HG03045 (cell line): ENCODE data around the gene EEIG2.
"Not testable (repeated sequence)": the region's sequence is repeated elsewhere in the genome, so short reads cannot be mapped to it uniquely, and the experiment has no call there.

Source experiments
- ATAC-seq: cut with Tn5 transposase; IDR thresholded peaks from one replicate; pipeline ENCODE4 v1.9.1; 2021; ENCODE audit warnings: mild to moderate bottlenecking, moderate library complexity; ENCODE audit not compliant: unreplicated experiment

The EEIG2 gene

GRCh38 chr1:108541861-108542260 lies 18.0 kb upstream of the EEIG2 start:
- ATAC-seq, result no peak

DNA sequence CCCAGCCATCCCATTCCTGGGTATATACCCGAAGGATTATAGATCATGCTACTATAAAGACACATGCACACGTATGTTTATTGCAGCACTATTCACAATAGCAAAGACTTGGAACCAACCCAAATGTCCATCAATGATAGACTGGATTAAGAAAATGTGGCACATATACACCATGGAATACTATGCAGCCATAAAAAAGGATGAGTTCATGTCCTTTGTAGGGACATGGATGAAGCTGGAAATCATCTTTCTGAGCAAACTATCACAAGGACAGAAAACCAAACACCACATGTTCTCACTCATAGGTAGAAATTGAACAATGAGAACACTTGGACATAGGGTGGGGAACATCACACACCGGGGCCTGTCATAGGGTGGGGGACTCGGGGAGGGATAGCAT lies 12.4 kb upstream of the EEIG2 start:
- not testable (repeated sequence) for ATAC-seq

DNA sequence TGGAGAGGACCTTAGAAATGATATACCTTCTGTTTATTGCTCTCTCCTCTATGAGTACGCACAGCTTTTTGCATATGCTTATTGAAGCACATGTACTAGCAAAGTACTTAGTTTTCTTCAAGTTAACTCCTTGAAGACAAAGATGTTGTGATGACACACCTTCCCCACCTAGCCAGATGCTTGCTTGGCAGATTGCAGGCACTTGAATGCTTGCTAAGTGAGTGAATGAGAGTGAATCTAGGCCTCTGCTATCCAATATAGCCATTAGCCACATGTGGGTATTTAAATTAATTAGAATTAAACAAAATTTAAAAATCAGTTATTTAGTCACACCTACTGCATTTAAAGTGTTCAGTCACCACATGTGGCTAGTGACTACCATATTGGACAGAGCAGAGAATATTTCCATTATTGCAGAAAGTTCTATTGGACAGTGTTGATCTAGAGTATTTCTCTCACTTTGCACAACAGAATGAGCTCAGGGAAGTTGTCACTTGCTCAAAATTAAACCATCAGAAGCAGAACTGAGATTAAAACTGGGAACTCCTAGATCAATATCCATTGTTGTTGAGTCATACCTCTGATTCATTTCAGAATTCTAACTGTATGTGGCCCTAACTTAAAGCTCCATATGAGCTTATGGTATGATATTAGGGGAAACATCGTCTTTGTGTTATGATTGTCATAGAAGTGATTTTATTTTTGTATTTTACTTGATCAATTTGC lies 8.6 kb upstream of the EEIG2 start:
- peak; percentile 92 for ATAC-seq

- ATAC-seq, result no peak
These were observed 6.0 kb upstream of the EEIG2 start for GRCh38 chr1:108553905-108554304.

DNA sequence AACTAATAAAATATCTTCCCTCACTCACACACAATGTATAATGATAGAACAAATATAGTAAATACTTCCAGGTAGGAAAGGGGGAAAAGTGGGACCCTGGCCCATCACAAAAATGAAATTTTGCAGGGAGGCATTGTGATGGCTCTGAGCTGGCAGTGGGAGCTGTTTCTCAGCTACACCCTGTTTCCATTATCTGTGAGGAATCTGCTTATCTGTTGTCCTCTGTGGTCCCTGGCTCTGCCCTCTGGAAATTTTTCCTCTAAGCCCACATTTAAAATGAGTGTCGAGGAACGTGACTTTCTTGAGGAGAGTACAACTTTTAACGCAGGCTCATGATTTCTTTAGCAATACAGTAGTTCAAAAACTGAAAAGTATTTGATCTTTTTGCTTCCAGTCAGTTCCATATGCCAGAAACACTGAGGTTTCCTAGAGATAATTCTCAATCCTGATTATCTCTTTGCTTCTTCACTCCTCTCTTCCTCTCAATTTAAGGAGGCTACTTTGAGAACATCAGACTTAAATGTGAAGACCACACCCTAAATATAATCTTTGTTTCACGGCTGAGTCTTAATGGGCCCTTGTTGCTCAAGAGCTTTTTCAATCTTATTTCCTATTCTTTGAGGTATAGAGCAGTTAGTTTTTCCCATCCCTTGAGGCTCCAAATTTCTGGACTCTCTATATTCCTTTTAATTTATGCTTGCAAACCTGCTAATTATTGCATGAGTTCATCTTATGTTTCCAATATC lies 5.0 kb upstream of the EEIG2 start:
- ATAC-seq, result no peak

DNA sequence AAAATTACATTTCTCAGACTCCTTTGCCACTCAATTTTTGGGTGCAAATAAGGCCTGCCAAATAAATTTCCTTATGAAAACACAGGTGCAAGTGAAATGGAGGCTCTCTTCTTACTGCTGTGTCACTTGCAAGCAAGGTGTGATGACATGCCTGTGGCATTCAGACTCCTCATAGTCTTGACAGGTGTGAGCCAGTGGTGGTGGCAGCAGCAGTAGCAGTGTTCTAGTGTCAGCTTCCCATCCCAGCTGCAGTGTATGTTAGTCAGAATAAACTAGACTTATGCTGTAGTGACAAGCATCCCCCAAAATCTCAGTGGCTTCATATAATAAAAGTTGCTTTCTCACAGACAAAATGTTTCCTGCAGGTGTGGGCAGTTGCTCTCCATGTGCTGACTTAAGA lies 3.8 kb upstream of the EEIG2 start:
- ATAC-seq, result no peak

DNA sequence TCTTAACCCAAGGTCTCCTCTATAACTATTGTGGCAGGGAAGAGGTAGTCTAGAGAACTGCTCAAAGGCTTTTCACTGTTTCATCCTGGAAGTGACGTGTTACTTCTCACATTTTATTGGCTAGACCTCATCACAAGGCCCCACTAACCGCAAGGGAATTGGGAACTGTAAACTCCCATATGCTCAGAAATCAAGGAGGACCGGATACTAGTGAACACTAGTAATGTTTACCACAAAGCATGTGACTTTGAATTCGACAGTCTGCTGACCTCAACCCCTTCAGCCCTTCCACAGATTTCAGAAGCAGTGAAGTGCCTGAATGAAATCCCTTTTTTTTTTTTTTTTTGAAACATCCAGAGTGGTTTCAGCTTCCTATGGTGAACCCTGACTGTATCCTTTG lies 3.4 kb upstream of the EEIG2 start:
- ATAC-seq, result no peak

DNA sequence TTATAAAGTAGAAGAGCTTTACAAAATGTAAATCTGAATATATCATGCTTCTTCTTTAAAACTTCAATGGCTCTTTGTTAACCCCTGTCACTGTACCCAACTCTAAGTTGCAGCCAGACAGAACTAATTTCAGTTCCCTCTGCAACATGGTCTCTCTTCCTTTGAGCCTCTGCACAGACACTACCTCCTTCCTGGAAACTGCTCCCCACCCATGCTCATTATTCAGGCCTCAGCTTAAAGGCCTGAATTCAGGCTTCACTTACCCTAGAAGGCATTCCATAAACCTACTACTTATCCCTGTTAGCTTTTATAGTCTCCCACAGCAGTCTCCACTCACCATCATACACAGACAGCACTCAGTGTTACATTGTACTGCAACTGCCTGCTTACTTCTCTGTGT lies 2.6 kb upstream of the EEIG2 start:
- peak; percentile 18 for ATAC-seq

GRCh38 chr1:108560189-108560873 lies 431 bp downstream of the EEIG2 start:
- ATAC-seq, result peak; percentile 40

- peak; percentile 25 for ATAC-seq
These were observed 1.1 kb downstream of the EEIG2 start for GRCh38 chr1:108560874-108561459.

GRCh38 chr1:108561689-108562326 lies 1.9 kb downstream of the EEIG2 start:
- peak; percentile 37 for ATAC-seq

DNA sequence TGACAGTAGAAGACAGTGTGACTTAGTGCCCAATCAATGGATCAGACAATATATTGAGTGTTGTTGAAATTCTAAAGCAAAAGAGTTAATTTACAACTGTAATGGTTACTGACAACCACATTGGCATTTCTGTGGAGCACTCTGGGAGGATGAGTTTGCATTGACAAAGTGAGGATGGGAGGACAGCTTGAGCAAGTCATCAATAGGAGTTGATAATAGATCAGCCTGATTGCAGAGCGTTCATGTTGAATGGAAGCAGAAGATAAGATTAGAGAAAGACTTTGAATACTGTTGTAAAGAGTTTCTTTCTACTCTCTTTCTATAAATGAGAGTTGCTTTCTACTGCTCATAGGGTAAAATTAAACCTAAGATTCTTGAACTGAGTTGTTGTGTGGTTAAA lies 3.9 kb downstream of the EEIG2 start:
- ATAC-seq, result no peak

GRCh38 chr1:108565081-108565480 lies 5.2 kb downstream of the EEIG2 start:
- ATAC-seq, result no peak

DNA sequence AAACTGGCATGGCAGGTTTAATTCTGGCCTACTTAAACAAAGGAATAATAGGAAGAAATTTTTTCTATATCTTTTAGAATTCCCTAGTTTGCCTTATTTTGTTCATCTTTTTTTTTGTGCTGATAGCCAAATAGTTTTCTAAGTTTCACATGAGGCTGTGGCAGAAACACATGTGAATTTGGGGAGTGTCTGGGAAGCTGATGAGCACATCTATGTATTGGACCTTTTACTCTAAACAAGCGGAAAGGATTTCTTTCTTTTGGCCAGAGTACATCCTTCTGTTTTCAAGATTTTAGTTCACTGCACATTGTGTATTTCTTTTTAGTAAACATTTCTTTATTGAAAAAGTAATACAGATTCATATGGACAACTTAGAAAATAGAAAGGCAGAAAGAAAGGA lies 5.6 kb downstream of the EEIG2 start:
- ATAC-seq, result no peak

DNA sequence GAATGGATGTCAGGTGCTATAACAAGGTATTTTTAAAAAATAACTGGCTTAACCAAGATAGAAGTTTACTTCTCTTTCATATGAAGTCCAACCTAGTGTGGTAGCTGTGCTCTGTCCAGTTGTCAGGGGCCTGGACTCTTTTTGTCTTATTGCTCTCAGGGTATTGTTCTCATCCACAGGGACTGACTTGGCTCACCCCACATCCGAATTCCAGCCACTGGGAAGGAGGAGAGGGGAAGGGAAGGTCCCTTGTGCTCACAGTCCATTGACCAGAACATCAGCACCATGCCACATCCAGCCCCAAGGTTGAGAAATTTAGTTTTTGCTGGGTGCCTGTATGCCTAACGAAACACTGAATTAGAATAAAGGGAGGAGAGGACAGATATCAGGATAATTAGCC lies 8.7 kb downstream of the EEIG2 start:
- no peak for ATAC-seq

DNA sequence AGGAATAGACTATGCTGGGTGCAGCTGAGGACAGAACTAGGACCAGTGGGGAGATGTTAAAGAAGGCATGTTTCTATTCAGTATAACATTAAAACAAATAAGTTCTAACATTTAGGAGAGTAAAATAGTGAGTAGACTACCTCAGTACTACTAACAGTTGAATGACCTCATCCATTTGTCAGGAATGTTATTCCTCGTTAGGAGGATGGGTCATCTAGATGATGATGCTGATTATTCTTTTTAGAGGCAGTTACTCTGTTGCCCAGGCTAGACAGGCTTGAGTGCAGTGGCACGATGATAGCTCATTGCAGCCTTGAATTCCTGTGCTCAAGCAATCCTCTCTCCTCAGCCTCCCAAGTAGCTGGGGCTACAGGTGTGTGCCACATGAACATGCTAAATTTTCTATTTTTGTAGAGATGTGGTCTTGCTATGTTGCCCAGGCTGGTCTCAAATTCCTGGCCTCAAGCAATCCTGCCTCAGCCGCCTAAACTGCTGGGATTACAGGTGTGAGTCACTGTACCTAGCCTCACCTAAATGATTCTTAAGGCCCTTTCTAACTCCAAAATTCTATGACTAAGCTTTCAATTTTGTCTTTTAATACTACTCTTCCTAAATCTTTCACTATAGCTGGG lies 9.3 kb downstream of the EEIG2 start:
- no peak for ATAC-seq

GRCh38 chr1:108570128-108570527 lies 10.2 kb downstream of the EEIG2 start:
- peak; percentile 94 for ATAC-seq

GRCh38 chr1:108570998-108571401 lies 11.1 kb downstream of the EEIG2 start:
- ATAC-seq, result no peak

GRCh38 chr1:108572182-108572581 lies 12.3 kb downstream of the EEIG2 start:
- no peak for ATAC-seq

GRCh38 chr1:108573183-108573582 lies 13.3 kb downstream of the EEIG2 start:
- ATAC-seq, result no peak

DNA sequence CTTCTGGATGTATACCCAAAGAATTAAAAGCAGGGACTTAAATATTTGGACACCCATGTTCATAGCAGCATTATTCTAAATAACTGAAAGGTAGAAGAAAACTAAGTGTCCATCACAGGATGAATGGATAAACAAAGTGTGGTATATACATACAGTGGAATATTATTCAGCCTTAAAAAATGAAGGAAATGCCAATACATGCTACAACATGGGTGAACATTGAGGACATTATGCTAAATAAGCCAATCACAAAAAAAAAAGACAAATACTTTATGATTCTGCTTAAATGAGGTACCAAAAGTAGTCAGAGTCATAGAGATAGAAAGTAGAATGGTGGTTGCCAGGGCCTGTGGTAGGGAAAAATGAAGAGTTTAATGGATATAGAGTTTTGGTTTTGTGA lies 14.1 kb downstream of the EEIG2 start:
- ATAC-seq, result no peak
